ENCODE measurements around the gene TMA7B.

TMA7B gene

DNA sequence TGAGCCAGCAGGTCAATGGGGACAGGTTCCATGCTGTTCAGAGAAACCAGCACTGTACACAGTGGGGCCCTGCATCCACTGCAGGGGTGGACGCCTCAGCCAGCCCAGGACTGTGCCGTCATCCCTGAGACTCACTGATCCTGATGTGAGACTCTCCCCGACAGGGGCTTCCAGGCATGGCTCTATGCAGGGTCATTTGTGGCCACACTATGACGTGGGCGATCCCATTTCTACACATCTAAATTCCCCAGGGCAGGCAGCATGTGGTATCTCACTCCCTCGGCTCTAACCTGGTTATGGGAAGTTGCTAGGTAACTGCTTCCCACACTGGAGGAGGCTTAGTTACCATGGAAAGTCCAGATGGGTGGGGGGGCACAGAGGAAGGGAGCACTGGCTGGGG lies 20.4 kb downstream of the TMA7B start:
- TF ChIP-seq, protein P1, sequence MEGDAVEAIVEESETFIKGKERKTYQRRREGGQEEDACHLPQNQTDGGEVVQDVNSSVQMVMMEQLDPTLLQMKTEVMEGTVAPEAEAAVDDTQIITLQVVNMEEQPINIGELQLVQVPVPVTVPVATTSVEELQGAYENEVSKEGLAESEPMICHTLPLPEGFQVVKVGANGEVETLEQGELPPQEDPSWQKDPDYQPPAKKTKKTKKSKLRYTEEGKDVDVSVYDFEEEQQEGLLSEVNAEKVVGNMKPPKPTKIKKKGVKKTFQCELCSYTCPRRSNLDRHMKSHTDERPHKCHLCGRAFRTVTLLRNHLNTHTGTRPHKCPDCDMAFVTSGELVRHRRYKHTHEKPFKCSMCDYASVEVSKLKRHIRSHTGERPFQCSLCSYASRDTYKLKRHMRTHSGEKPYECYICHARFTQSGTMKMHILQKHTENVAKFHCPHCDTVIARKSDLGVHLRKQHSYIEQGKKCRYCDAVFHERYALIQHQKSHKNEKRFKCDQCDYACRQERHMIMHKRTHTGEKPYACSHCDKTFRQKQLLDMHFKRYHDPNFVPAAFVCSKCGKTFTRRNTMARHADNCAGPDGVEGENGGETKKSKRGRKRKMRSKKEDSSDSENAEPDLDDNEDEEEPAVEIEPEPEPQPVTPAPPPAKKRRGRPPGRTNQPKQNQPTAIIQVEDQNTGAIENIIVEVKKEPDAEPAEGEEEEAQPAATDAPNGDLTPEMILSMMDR (IDR thresholded peaks at IDR 0.05), result no peak

GRCh38 chr22:39983346-39983745 lies 23.1 kb downstream of the TMA7B start:
- TF ChIP-seq, protein P1 (IDR thresholded peaks at IDR 0.05), result no peak

DNA sequence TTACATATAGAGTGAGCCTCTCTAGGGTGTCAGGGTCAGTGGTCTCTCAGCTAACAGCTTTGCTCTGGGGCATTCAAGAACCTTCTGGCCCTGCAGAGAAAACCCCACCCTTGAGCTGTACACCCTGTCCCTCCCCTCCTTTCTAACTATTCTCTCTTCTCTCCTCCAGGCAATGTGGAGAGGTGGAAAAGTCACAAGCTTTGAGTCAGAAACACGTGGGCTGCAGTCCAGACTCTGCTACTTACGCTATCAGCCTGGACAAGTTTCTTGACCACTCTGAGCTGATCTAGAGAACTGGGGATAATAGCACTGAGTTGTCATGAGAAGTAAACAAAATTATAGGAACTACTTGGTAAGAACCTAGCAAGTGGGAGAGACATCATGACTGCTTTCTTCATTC lies 23.8 kb downstream of the TMA7B start:
- TF ChIP-seq, protein P1 (IDR thresholded peaks at IDR 0.05), result no peak

DNA sequence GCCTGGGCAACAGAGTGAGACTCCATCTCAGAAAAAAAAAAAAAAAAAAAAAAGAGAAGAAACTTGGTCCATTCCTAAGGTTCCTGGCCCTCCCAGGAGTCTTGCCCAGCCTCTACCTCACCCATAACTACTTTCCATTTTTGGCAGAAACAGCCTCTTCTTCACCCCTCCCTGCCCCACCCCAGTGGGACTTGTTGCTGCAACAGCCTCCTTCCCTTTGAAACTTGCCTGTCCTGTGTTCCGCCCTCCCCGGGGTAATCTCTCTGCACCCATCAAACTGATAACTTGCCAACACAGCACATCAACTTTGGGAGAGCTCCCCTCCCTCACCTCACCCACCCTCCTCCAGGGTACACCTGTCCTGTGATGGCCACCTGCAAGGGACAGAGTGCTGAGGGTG lies 24.5 kb downstream of the TMA7B start:
- TF ChIP-seq, protein P1 (IDR thresholded peaks at IDR 0.05), result no peak

DNA sequence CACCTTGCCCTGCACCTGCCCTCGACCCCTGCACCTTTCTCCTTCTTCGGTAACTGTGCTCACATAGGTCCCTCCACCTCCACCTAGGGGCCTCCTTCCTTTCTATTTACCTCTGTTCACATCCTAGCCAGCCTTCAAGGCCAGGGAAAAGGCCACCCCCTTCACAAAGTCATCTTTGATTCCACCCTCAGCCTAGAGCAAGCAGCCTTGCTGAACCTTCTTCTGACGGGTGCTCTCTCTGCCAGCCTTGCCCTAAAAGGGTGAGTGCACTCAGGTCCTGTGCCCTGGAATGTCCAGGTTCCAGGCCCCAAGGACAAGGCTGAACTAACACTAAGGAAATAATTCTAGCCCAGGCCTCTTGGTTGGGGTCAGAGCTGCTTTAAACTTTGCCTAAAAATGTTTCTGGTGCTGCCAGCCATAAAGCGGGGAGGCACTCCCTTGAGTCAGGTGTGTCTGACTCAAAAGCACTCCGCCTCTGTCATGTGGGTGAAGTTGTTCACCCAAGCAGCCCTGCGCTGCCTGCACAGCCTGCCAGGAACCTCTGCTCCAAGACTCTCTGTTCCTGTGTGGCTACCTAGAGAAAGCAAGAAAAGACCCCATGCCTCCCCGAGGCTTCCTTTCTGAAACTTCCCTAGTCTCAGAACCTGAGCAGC lies 25.3 kb downstream of the TMA7B start:
- TF ChIP-seq, protein P1 (IDR thresholded peaks at IDR 0.05), result no peak

GRCh38 chr22:39988386-39989114 lies 28.4 kb downstream of the TMA7B start:
- TF ChIP-seq, protein P1 (IDR thresholded peaks at IDR 0.05), result no peak

DNA sequence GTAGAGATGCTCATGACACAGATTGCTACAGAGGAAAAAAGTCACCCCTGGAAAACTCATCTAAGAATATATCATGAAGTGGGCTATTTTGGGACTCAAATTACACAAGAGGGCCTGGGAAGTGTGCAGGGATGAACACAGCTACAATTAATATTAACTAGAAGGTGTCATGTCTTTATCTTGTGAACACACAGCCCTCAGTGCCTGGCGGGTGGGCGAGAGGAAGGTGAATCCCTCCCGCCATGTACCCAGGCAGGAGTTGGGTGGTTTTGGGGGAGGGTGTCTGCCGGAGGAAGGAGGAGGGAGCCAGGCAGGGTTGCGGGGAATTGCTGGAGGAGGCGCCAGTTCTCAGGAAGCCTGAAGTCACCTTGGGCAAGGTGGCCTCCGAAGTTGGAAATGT lies 29.4 kb downstream of the TMA7B start:
- TF ChIP-seq, protein P1 (IDR thresholded peaks at IDR 0.05), result no peak
